H1 (cell line): Measurements from ENCODE around the gene STIM1. TPM values are rescaled to one million over a fixed set of nuclear protein-coding genes. Genes with fewer than 3 reads are reported as not detected.

ENCODE experiments used
- SP4 ChIP-seq: IDR thresholded peaks from 2 replicates; pipeline ENCODE4 v1.6.1; 2012; ENCODE audit warnings: low read length, inconsistent platforms
- polyA plus RNA-seq, 7 experiments: library from polyadenylated mRNA; depleted of rRNA in 3 of 7; stranded (reverse) in 5 of 7; unstranded in 2 of 7; fragments of >200 nt in 5 of 7; fragments of 200-250 nt in 2 of 7; gene quantifications; 1 replicate in 5 of 7; 2 replicates in 1 of 7; 4 replicates in 1 of 7; pipeline versions ENCODE4 v1.2.1 to v1.2.3, GENCODE V29; 2011 to 2013; ENCODE audit warnings: missing spikeins in 2 of 7, mixed read lengths in 2 of 7
- total RNA-seq: library from RNA; stranded (reverse); fragmentation: NEBNext Ultra II Directional; extraction: Animal tissue kit (Norgen Biotek cat#: 25700); gene quantifications from 2 replicates; pipeline ENCODE4 v1.2.1, GENCODE V29; 2021
- TF ChIP-seq, protein P1 (sequence below): IDR thresholded peaks from 2 replicates; pipeline ENCODE4 v1.6.1; 2012; ENCODE audit warnings: low read length, inconsistent platforms

Gene STIM1
- total and polyA plus RNA-seq, 2 of the 8 experiments (the other 6 are each of a cell fraction or from before 2014, with no cell fraction given), result 11.1 to 12.2 TPM

DNA sequence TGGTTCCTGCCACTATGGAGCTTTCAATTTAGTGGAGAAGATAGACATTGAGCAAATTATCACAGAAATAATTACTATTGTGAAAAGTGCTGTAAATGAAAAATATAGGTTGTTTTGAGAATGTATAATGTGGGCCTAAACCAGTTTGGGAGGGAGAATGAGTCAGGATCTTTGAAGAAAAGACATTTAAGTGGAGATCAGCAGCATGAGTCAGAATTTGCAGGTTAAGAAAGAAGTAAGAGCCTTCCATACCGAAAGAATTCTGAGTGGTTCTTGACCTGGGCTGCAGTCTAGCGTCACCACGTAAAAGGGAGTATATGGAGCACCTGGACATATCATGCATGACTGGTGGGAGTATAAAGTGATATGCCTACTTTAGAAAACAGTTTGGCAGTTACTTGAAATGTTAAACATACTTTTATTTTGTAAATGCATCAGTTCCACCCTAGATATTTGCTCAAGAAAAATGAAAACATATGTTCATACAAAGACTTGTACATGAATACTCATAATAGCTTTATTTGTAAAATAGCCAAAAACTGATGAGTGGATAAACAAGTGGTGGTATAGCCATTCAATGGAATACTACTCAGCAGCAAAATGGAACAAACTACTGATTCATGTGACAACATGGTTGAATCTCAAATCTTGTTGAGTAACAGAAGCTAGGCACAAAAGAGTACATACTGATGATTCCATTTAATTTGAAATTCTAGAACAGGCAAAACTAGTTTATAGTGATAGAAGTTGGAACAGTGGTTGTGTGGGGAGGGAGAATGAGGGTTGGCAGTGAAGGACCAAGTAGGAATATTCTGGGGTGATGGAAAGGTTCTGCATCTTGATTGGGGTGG is 99.2 kb downstream of the STIM1 start (continued):
- TF ChIP-seq, protein P1, sequence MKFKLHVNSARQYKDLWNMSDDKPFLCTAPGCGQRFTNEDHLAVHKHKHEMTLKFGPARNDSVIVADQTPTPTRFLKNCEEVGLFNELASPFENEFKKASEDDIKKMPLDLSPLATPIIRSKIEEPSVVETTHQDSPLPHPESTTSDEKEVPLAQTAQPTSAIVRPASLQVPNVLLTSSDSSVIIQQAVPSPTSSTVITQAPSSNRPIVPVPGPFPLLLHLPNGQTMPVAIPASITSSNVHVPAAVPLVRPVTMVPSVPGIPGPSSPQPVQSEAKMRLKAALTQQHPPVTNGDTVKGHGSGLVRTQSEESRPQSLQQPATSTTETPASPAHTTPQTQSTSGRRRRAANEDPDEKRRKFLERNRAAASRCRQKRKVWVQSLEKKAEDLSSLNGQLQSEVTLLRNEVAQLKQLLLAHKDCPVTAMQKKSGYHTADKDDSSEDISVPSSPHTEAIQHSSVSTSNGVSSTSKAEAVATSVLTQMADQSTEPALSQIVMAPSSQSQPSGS, result no peak
- no peak for TF ChIP-seq SP4
